ENCODE measurements around the gene RPTOR.

RPTOR gene

DNA sequence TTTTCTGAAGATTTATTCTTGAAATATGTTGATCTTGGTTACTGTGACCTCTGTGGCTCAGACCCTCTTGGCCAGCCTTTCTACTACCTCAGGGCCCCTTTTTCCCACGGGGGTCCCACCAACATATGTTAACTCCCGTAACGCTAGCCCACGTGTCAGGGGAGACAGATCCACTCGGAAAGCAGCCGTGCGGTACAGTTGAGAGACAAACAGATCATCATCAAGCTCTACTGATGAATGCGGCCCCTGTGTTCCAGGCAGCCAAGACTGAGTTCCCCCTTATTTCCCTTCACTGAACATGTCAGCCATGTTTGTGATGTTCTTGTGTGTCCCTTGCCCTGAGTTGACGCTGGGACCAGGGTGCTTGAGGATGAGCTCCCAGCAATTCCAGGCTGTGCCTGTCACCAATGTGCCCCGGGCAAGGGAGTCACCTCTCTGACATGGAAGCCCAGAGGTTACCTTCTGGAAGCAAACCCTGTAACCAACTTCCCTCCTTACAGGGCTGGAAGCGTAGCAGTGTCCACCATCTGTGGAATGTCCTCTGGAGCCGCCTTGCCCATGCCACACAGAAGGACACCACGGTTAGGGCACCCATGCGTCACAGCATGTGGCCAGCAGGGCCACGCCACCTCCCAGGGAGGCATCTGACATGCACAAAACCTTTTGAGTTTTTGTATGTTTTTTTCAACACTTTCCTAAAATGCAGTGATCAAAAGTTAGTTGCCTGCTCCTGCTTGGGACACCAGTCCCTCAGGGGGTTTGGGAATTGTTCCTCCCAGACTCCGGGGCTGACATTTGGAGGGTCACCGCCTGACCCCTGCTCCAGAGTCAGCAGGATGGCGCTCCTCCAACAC is 253.3 kb downstream of the RPTOR start:
- no peaks in the 10 kb centered on the region for H3K9me3 Mint-ChIP-seq
- H3K27ac Mint-ChIP-seq (ENCODE audit: low read depth): peak overlapping the region; percentile 41
- no peaks in the 10 kb centered on the region for H3K27me3 Mint-ChIP-seq
- DNase-seq (ENCODE audit: low spot score in 2 of 2): no peak
- ATAC-seq (replicated peaks; ENCODE audit: extremely low read depth, poor library complexity, severe bottlenecking): no peak
- peaks cover 12% of the 10 kb centered on the region for H3K36me3 Mint-ChIP-seq (ENCODE audit: insufficient read depth)
- H3K4me1 Mint-ChIP-seq: peaks cover 4% of the 10 kb centered on the region
- no peak overlapping the region for H3K4me3 Mint-ChIP-seq

DNA sequence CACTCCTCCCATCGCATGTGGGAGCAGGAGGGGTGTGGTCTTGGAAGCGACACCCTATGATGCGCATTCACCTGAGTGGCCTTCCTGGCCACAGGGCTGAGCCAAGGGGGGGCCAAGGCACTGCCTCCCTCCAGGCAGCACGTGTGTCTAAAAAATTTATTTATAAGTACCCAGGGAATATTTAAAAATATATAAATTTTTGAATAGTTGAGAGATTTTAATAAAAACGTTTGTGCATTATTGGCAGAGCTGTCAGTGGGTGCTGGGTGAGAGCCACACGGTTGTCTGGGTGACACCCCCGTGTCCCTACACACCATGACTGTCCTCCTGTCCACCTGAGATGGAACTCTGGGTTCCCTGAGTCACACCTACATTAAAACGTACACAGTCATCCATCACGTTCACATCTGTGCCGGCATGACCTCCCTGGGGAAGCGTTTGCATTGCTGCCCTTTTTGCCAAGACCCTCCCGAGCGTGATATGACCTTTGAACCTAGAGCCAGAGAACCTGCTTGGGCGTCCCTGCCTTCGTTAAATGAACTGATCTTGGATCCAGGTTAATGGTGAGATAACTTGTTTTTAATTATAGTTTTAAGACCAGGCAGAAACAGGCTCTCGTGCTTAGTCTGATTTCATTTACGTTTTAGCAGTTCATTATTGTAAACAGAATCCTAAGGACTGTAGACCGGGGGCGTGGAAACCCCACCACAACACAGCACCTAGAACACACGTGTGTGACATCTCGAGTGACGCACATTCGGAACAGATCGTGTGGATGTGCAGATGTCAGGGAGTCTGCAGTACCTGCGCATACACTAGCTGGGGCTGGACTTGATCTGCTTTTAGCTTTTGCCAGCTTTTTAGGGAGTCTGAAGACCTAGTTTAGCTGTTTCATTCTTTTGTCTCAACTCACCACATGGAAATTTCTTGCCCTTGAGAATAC is 254.2 kb downstream of the RPTOR start:
- Mint-ChIP-seq H3K4me1 (no peaks in the 10 kb centered on the region), H3K27ac (ENCODE audit: low read depth) (no peak overlapping the region), H3K4me3 (no peak overlapping the region), H3K27me3 (no peaks in the 10 kb centered on the region), H3K9me3 (no peaks in the 10 kb centered on the region), H3K36me3 (ENCODE audit: insufficient read depth) (peaks cover 12% of the 10 kb centered on the region)
- DNase-seq (ENCODE audit: low spot score in 2 of 2): no peak
- ATAC-seq (replicated peaks; ENCODE audit: extremely low read depth, poor library complexity, severe bottlenecking): no peak

DNA sequence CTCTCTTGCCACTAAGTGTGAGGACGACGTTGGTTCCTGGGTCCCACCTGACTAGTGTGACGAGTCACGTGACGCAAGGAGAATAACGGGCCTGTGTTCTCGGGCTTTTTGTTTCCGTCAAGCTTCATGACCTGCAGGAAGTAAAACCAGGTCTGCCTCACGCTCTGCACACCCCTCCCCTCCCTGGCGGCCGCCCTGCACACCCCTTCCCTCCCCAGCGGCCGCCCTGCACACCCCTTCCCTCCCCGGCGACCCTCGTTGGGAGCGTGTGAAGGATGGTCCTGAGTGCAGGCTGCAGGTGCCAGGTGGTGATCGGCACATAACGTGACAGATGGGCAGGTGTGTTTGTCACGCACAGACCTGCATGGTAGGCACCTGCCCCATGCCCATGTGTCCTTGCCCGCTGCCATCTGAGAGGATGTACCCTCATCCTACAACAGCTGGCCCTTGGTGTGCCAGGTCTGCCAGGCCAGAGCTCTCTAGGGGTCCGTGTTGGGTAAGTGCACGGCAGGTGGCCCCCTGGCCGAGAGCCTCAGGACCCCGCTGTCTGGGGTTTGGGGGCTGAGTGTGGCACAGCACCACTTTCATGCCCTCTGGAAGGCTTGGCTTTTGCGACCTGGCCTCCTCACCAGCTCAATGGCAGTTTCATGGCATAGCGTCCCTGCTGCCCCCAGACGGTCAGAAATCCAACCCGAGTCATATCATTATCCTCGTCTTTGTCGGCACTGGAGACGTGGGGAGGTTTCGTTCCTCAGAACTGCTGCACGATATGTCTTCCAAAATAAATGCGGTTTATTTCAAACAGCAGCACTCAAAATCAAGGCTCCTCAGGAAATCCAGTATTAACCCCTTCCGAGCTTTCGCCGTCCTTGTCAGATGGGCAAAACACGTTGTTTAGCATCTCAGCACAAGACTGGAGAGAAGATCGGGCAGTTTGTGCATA is 255.2 kb downstream of the RPTOR start:
- H3K4me1 Mint-ChIP-seq: no peaks in the 10 kb centered on the region
- peaks cover 8% of the 10 kb centered on the region for H3K36me3 Mint-ChIP-seq (ENCODE audit: insufficient read depth)
- no peaks in the 10 kb centered on the region for H3K9me3 Mint-ChIP-seq
- H3K4me3 Mint-ChIP-seq: no peak overlapping the region
- no peak overlapping the region for H3K27ac Mint-ChIP-seq (ENCODE audit: low read depth)
- H3K27me3 Mint-ChIP-seq: no peaks in the 10 kb centered on the region
- no peak for DNase-seq (ENCODE audit: low spot score in 2 of 2)
- ATAC-seq (replicated peaks; ENCODE audit: extremely low read depth, poor library complexity, severe bottlenecking): no peak

DNA sequence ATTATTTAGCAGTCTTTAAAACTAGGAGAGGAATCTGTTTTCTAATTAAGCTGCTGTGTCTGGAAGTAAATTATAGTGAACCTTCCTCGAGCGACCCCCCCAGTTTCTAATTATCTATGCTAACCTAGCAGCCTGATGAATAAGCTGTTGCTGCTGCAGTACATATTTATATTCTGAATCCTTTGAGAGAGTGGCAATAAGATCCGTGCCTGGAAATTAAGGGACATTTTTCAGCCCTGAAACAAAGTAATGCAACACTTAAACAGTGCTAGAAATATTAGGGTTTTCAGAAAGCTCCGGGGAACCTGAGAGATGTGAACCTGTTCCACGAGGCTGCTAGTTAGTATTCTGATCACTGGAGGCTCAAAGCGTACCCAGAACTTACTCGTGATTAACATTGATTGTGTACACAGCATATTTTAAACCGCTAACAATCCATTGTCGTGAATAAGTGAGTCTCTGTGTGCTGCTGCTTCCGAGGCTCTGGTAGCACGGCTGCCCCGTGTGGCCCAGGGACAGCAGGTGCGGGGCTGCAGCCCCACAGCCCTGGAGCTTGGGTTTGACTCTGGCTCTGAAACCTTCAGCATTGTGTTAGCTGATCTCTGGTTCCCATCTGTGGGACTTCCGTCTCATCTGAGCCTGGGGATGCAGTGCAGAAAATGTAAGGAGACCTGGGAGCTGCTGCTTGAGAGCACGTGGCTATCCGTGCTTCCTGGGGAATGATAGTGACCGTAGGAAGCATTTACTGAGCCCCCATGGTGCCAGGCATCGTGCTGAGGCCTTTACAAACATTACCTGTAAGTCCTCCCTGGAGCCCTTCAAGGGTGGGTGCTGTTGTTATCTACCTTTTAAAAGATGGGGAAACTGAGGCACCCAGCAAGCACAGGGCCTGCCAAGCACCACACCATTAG is 256.1 kb downstream of the RPTOR start:
- H3K4me1 Mint-ChIP-seq: no peaks in the 10 kb centered on the region
- DNase-seq (ENCODE audit: low spot score in 2 of 2): no peak
- H3K4me3 Mint-ChIP-seq: no peak overlapping the region
- ATAC-seq (replicated peaks; ENCODE audit: extremely low read depth, poor library complexity, severe bottlenecking): no peak
- H3K36me3 Mint-ChIP-seq (ENCODE audit: insufficient read depth): peaks cover 2% of the 10 kb centered on the region
- no peaks in the 10 kb centered on the region for H3K9me3 Mint-ChIP-seq
- H3K27me3 Mint-ChIP-seq: no peaks in the 10 kb centered on the region
- H3K27ac Mint-ChIP-seq (ENCODE audit: low read depth): no peak overlapping the region

DNA sequence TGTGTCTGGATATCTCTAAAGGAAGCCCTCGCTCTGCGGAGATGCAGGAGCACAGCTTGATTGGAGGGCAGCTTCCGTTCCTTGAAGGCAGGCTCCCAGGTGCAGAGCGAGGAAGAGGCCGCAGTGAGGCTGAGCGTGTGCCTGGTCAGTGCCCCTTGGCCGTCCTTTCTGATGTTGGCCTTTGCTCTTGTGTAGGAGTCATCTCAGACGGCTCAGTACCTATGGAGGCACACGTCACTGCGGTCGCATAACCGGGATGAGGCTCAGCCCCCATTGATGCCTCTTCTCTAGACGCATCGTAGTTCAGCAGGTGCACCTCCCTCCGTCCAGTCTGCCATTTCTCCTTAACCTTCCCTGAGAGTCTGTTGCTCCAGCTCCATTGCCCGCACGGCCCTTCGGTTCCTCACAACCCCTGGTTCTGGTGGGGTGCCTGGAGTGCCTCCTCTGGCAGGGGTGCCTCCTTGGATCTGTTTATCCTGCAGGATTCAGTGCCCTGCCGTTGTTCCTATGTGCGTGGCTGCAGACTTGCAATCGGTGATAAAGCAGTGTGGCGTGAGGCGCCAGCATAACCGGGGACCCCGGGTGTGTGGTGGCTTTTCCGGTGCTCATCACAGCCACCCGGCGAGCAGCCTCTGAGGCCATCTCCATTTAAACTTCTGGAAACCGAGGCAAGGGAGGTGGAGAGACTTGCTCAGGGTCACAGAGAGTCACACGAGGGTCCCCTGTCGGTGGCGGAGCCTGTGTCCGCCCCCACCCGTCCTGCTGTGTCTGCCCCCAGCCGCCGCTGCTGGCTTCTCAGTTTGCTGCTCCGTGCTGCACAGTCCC is 258.2 kb downstream of the RPTOR start:
- Mint-ChIP-seq H3K4me3 (no peak overlapping the region), H3K36me3 (ENCODE audit: insufficient read depth) (peaks cover 2% of the 10 kb centered on the region), H3K27me3 (no peaks in the 10 kb centered on the region)

DNA sequence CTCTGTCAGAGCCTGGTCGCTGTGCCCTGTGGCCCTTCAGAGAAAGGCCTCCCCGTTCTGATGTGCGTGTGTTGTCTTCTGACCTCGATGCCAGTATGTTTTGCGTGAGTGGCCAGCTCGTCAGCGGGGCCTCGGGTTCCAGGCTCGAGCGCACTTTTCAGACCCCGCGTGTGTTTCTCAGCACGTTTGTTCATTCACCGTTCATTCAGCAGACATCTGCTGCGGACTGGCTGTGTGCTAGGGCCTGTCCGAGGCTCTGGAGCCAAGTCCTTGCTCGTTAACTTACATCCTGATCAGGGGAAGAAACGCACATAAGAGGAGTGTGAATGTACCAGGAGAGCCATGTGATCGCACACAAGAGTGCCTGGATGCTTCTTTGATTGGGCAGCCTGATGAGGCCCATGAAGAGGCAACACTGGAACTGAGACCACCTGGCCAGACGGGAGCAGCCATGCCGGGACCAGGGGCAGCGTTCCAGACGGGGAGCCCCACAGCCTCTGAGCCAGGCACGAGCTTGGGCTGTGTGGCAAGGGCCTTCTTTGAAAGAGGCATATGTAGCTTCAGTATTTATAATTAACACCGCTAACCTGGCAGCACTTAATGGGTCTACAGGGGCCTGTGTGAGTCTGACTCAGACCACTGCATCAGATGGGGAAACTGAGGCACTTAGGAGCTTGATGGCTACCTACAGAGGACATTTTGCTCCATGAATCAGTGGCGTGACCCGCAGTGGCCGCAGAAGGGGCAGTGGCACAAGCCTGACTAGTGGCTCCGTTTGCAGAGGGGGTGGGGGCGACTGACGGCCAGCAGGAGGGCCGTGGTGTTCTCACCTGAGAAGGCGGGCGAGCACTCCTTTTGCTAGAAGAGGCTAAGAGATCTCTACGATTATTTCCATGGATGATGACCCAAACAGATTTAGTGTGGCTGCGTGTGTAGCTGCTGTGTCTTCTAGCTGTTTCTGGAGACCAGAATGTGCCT is 259.1 kb downstream of the RPTOR start:
- Mint-ChIP-seq H3K4me3 (no peak overlapping the region), H3K9me3 (peaks cover 7% of the 10 kb centered on the region), H3K27me3 (no peaks in the 10 kb centered on the region), H3K27ac (ENCODE audit: low read depth) (no peak overlapping the region), H3K36me3 (ENCODE audit: insufficient read depth) (peaks cover 2% of the 10 kb centered on the region), H3K4me1 (peaks cover 4% of the 10 kb centered on the region)
- ATAC-seq (replicated peaks; ENCODE audit: extremely low read depth, poor library complexity, severe bottlenecking) (no peak), DNase-seq (ENCODE audit: low spot score in 2 of 2) (no peak)

More for the DNA sequence above, 258.2 kb downstream of the RPTOR start:
- Mint-ChIP-seq H3K9me3 (peaks cover 7% of the 10 kb centered on the region), H3K27ac (ENCODE audit: low read depth) (no peak overlapping the region), H3K4me1 (no peaks in the 10 kb centered on the region)
- no peak for DNase-seq (ENCODE audit: low spot score in 2 of 2)
- no peak for ATAC-seq (replicated peaks; ENCODE audit: extremely low read depth, poor library complexity, severe bottlenecking)

DNA sequence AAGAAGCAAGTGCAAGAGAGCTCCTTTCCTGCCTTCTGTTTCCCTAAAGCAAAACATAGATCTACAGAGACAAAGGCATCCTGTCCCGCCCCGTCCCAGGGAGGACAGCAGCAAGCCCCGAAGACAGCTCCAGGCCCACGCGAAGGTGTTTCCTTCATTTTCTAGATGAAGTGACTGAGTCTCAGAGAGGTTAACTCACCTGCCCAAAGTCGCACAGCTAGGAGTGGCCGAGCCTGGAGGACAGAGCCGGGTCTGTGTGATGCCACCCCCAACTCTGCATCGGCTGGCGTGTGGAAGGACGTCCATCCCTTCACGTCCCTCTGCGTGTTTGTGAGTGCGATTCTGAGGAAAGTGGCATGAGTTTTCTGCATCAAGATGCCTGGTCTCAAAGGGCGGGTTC is 259.8 kb downstream of the RPTOR start:
- peaks cover 6% of the 10 kb centered on the region for H3K4me1 Mint-ChIP-seq
- no peak overlapping the region for H3K4me3 Mint-ChIP-seq
- no peaks in the 10 kb centered on the region for H3K27me3 Mint-ChIP-seq
- ATAC-seq (replicated peaks; ENCODE audit: extremely low read depth, poor library complexity, severe bottlenecking) (no peak), DNase-seq (ENCODE audit: low spot score in 2 of 2) (no peak)
- peaks cover 7% of the 10 kb centered on the region for H3K9me3 Mint-ChIP-seq
- H3K27ac Mint-ChIP-seq (ENCODE audit: low read depth): no peak overlapping the region
- H3K36me3 Mint-ChIP-seq (ENCODE audit: insufficient read depth): peaks cover 2% of the 10 kb centered on the region

DNA sequence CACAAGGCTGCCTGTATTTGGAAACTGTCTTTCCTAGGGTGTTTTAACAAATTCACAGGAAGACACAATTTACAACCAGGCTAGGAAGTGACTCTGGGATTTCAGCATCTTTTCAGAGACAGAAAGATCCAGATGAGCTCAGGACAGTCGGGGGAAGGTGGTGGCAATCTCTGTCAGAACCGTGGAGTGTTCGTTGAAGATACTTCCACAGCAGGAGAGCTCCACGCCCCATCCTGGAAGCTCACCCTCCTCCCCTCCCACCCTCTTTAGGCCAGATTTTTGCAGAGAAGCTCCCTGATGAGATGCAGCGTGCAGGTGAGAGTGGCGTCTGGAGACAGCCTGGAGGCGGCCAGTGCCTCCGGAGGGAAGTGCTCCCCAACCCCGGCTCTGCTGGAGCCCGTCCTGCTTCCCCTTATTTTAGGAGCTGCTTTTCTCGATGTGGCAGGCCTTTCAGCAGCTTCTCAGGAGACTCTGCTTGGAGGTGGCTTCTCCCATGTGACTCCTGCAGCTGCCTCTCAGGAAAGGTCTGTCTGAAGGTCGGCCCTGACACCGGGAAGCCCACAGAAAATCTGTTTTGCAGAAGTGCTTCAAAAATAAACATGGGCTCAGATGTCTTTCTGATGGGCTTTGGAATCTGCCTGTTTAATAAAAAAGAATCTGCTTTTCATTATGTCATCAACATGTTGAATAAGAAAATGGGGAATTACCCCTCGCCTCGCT is 260.6 kb downstream of the RPTOR start:
- peaks cover 6% of the 10 kb centered on the region for H3K4me1 Mint-ChIP-seq
- no peak for DNase-seq (ENCODE audit: low spot score in 2 of 2)
- peaks cover 7% of the 10 kb centered on the region for H3K9me3 Mint-ChIP-seq
- H3K4me3 Mint-ChIP-seq: no peak overlapping the region
- peaks cover 2% of the 10 kb centered on the region for H3K36me3 Mint-ChIP-seq (ENCODE audit: insufficient read depth)
- no peak for ATAC-seq (replicated peaks; ENCODE audit: extremely low read depth, poor library complexity, severe bottlenecking)
- H3K27me3 Mint-ChIP-seq: no peaks in the 10 kb centered on the region
- no peak overlapping the region for H3K27ac Mint-ChIP-seq (ENCODE audit: low read depth)

DNA sequence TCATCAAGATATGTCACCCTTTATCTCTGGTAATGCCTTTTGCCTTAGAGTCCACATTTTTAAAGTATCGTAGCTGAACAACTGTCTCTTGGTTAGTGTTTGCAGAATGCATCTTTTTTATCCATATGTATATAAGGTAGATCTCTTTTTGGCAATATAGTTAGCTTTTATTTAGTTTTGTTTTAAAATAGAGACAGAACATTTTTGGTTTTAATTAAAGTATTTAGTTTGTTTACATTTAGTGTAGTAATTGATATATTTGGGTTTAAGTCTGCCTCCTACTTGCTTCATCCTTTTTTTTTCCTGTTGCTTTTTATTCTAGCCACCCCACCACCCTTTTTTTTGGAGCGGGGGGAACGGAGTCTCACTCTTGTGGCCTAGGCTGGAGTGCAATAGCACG is 262.4 kb downstream of the RPTOR start:
- no peak for DNase-seq (ENCODE audit: low spot score in 2 of 2)

DNA sequence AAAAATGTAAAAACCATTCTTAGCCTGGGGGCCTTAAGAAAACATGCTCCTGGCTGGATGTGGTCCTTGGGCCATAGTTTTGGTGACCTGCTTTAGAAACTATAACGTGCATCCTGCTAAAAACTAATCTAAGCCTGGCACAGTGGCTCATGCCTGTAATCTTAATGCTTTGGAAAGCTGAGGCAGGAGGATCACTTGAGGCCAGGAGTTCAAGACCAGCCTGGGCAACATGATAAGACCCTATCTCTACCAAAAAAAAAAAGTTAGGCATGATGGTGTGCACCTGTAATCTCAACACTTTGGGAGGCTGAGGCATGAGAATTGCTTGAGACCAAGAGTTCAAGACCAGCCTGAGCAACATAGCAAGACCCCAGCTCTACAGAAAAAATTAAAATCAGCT is 263.2 kb downstream of the RPTOR start:
- ATAC-seq (replicated peaks; ENCODE audit: extremely low read depth, poor library complexity, severe bottlenecking) (no peak), DNase-seq (ENCODE audit: low spot score in 2 of 2) (no peak)
- Mint-ChIP-seq H3K4me3 (no peak overlapping the region), H3K9me3 (peaks cover 7% of the 10 kb centered on the region), H3K4me1 (peaks cover 26% of the 10 kb centered on the region), H3K27ac (ENCODE audit: low read depth) (no peak overlapping the region), H3K27me3 (no peaks in the 10 kb centered on the region), H3K36me3 (ENCODE audit: insufficient read depth) (peaks cover 3% of the 10 kb centered on the region)

More for the DNA sequence above, 262.4 kb downstream of the RPTOR start:
- peaks cover 7% of the 10 kb centered on the region for H3K9me3 Mint-ChIP-seq
- ATAC-seq (replicated peaks; ENCODE audit: extremely low read depth, poor library complexity, severe bottlenecking): no peak
- H3K4me1 Mint-ChIP-seq: peaks cover 17% of the 10 kb centered on the region
- no peaks in the 10 kb centered on the region for H3K36me3 Mint-ChIP-seq (ENCODE audit: insufficient read depth)
- no peak overlapping the region for H3K4me3 Mint-ChIP-seq
- H3K27ac Mint-ChIP-seq (ENCODE audit: low read depth): no peak overlapping the region
- H3K27me3 Mint-ChIP-seq: no peaks in the 10 kb centered on the region

Data from central memory CD8-positive, alpha-beta T cell (primary cell).